Astrocyte of the spinal cord (primary cell): Measurements from ENCODE around the gene SLC39A7.
A peak's percentile ranks its signal among the peaks of the same experiment; 100 is the strongest.

Experiments used
- DNase-seq: peaks from one replicate; pipeline ENCODE4 v3.0.0; 2011; ENCODE audit warnings: low read depth, low spot score
- H3K4me3 ChIP-seq: 2 replicates; pipeline ENCODE4 v1.5.1; 2011; ENCODE audit warnings: low read depth, mild to moderate bottlenecking, low read length, moderate library complexity
- in situ Hi-C: cut with HindIII; loops from 2 replicates; pipeline ENCODE4 v1.10.0; 2017; ENCODE audit warnings: low sequenced_read_pairs
- TF ChIP-seq, protein P1 (sequence below): IDR thresholded peaks from 2 replicates; pipeline ENCODE4 v1.5.1; 2012; ENCODE audit warnings: low read depth, mild to moderate bottlenecking, low read length, inconsistent platforms

The SLC39A7 gene

DNA sequence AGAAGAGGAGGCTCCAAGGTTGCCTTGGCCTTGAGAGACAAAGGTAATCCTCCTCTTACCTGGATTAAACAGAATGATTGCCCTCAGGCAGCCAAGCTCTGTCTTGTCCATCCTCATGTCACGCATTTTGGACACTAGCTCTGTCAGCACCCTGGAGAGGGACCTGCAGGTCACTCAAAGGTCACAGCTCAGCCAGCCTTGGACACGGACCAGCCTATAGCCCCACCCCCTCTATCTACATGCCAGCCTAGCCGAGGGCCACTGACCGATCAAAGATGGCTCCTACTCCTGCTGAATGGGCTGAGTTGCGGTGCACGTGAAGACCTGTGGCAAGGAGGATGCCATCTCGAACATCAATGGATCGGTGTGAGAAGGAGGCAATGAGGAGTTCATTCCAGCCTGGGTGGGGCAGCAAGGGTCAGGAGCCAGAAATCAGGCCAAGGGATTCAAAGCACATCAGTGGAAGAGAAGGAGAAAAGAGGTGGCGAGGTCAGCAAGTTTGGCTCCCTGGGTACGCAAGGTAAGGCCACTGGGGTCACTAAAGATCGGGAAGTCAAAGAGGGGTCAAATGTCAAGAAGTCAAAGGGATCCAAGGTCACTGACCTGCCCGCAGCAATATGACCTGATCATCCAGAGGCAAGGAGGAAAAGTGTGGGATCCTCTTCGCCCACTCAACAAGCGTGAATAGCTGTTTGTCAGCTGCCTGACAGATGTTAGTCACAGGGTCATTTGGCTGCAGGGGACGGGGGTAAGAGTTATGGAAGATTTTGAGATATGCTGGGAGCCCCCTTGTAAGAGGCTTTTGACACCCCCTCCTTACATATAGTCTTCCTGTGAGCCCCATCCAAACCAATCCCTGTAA lies 5.1 kb upstream of the SLC39A7 start:
- DNase-seq = no peak
- no peak overlapping the region for H3K4me3 ChIP-seq
- TF ChIP-seq, protein P1, sequence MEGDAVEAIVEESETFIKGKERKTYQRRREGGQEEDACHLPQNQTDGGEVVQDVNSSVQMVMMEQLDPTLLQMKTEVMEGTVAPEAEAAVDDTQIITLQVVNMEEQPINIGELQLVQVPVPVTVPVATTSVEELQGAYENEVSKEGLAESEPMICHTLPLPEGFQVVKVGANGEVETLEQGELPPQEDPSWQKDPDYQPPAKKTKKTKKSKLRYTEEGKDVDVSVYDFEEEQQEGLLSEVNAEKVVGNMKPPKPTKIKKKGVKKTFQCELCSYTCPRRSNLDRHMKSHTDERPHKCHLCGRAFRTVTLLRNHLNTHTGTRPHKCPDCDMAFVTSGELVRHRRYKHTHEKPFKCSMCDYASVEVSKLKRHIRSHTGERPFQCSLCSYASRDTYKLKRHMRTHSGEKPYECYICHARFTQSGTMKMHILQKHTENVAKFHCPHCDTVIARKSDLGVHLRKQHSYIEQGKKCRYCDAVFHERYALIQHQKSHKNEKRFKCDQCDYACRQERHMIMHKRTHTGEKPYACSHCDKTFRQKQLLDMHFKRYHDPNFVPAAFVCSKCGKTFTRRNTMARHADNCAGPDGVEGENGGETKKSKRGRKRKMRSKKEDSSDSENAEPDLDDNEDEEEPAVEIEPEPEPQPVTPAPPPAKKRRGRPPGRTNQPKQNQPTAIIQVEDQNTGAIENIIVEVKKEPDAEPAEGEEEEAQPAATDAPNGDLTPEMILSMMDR = no peak
- in situ Hi-C loops = no loop called here

DNA sequence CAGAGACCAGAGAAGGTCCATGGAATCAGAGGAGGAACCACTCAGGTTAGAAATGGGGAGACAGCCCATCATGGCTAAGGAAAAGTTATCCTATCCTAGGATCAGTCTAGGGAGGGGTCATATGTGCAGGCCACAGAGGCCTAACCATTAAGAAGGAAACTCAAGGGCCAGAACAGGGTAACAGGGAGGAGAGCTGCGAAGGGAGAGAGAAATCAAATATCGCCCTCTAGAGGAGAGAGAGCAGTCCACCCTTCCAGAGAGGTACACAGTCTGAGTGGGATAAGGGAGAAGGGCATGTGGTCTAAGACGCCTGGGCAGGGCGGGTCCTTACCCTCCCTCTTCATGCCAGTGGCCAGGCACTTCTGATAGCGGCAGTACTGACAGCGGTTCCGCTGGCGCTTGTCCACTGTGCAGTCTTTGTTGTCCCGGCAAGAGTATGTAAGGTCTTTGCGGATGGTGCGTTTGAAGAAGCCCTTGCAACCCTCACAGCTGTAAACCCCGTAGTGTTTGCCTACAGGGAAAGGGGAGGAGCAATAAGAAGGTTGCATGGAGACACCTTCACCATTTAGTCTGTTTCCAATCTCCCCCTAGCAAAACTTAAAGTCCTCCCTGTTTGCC lies 3.1 kb upstream of the SLC39A7 start:
- peak; percentile 54 for DNase-seq
- in situ Hi-C loops = no loop called here
- no peak overlapping the region for H3K4me3 ChIP-seq
- TF ChIP-seq, protein P1 = peak; percentile 78

DNA sequence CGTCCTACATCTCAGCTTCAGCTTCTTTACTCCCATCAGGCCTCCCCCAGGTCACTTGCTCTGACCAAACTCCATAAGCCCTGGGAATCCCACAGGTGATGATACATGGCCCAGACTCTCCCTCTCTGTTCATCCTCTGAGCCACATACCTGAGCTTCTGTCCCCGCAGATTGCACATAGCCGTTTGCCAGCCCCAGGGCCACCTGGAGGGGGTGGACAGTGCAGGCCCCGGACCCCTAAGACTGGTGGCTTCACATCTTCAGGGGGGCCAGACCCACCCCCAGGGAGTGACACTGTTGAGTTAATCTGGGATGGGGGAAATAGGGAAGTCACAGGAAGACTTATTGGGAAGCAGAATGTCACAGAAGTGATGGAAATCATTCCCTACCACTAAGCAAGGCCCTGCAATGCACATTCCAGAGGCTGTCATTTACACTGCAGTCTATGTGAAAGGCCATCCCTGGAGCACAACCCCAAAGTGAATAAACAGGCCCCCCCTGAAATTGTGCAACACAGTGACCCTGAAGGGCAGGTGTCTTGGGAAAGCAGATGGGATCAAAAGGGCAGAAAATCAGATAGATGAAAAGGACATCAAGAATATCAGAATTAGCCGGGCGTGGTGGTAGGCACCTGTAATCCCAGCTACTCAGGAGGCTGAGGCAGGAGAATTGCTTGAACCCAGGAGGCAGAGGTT lies 2.4 kb upstream of the SLC39A7 start:
- DNase-seq = no peak
- TF ChIP-seq, protein P1 = no peak
- no peak overlapping the region for H3K4me3 ChIP-seq
- in situ Hi-C loops = no loop called here

DNA sequence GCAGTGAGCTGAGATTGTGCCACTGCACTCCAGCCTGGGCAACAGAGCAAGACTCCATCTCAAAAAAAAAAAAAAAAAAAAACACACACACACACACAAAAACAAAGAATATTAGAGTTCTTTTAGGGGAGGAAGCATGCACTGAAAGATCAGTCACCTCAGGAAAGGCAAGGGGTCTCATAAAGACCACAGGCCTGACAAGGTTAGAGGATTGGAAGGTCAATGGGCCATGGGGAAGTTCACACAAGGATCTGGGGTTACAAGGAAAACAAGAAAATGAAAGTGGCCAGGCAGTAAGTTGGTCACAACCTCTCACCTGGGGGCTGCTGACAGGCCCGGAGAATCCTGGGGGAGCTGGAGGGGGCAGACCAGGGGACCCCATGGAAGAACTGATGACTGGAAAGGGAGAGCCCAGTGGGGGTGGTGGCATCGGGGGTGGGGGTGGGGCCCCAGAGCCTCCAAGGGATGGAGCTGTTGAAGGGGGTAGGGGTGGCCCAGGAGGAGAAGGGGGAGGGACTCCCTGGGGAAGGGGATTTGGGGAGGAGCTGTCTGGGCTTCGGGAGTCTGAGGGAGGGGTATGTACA lies 1.7 kb upstream of the SLC39A7 start:
- in situ Hi-C loops = no loop called here

DNA sequence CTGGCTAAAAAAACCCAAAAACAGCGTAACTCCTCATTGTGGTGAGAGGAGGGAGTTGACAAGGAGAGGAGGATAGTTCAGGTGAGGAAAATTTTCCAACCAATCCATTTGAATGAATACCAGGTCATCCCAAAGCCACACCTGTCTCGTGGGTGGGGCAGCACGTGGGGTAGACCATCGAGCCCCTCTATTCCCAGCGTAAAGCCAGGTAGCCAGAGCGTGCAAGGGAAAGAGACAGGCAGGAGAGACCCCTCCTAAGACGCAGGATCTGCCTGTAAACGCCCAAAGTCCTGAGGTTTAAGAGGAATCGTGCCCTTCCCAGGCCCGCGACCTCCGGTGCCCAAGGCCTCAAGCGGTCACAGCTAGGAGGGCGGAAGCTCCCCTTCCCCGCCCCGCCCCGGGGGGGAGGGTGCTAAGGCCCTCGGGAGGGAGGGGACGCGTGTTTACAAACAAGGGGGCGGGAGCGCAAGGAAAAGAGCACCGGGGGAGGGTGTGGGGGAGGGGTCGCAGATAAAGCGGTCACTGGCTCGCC lies 914 bp upstream of the SLC39A7 start:
- H3K4me3 ChIP-seq = peak overlapping the region; percentile 82
- TF ChIP-seq, protein P1 = no peak
- peak; percentile 46 for DNase-seq
- in situ Hi-C loops = no loop called here

More for the DNA sequence above, 1.7 kb upstream of the SLC39A7 start:
- H3K4me3 ChIP-seq = peak overlapping the region; percentile 82
- no peak for DNase-seq
- TF ChIP-seq, protein P1 = no peak

DNA sequence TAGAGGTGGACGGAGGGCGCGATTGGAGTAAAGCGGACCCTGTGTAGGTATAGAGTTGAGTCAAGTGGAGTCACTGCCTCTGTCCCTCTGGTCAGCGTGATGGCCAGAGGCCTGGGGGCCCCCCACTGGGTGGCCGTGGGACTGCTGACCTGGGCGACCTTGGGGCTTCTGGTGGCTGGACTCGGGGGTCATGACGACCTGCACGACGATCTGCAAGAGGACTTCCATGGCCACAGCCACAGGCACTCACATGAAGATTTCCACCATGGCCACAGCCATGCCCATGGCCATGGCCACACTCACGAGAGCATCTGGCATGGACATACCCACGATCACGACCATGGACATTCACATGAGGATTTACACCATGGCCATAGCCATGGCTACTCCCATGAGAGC lies 479 bp downstream of the SLC39A7 start:
- in situ Hi-C loops = no loop called here
- peak overlapping the region; percentile 82 for H3K4me3 ChIP-seq
- TF ChIP-seq, protein P1 = no peak
- no peak for DNase-seq
